LNCaP clone FGC (cell line): ENCODE measurements around the gene ACKR1.

ENCODE experiments used
- DNase-seq: peaks from one replicate; pipeline ENCODE4 v3.0.0-alpha.2; 2011; ENCODE audit warnings: low read depth
- H3K4me3 ChIP-seq: 2 replicates; pipeline ENCODE4 v1.5.1; 2011; ENCODE audit warnings: mild to moderate bottlenecking, low read depth, low read length, control low read depth
- CTCF ChIP-seq: IDR thresholded peaks from 2 replicates; pipeline ENCODE4 v1.5.1; 2012; ENCODE audit warnings: mild to moderate bottlenecking; ENCODE audit not compliant: control insufficient read depth, insufficient read depth; ENCODE audit errors: extremely low read depth

The ACKR1 gene

GRCh38 chr1:159187647-159188374, 16.9 kb upstream of the ACKR1 start:
- no peak overlapping the region for H3K4me3 ChIP-seq
- TF ChIP-seq CTCF, result no peak

GRCh38 chr1:159188375-159188788, 16.3 kb upstream of the ACKR1 start:
- no peak for TF ChIP-seq CTCF
- no peak for DNase-seq
- H3K4me3 ChIP-seq, result no peak overlapping the region

More at GRCh38 chr1:159187647-159188374, 16.9 kb upstream of the ACKR1 start:
- no peak for DNase-seq

GRCh38 chr1:159190441-159190840, 14.2 kb upstream of the ACKR1 start:
- H3K4me3 ChIP-seq, result no peak overlapping the region
- no peak for TF ChIP-seq CTCF
- no peak for DNase-seq

GRCh38 chr1:159196543-159196942, 8.1 kb upstream of the ACKR1 start:
- DNase-seq, result no peak
- 0 out of 2 replicates have a peak, but pooled peaks have one; percentile 22 for TF ChIP-seq CTCF
- H3K4me3 ChIP-seq, result no peak overlapping the region

GRCh38 chr1:159197561-159198557, 6.8 kb upstream of the ACKR1 start:
- no peak overlapping the region for H3K4me3 ChIP-seq
- DNase-seq, result peak; percentile 27
- peak; percentile 97 for TF ChIP-seq CTCF

- no peak for DNase-seq
- TF ChIP-seq CTCF, result no peak
- no peak overlapping the region for H3K4me3 ChIP-seq
Measured at GRCh38 chr1:159199901-159200300, 4.8 kb upstream of the ACKR1 start.
